Measurements from ENCODE around the gene DSCAML1.

The DSCAML1 gene

DNA sequence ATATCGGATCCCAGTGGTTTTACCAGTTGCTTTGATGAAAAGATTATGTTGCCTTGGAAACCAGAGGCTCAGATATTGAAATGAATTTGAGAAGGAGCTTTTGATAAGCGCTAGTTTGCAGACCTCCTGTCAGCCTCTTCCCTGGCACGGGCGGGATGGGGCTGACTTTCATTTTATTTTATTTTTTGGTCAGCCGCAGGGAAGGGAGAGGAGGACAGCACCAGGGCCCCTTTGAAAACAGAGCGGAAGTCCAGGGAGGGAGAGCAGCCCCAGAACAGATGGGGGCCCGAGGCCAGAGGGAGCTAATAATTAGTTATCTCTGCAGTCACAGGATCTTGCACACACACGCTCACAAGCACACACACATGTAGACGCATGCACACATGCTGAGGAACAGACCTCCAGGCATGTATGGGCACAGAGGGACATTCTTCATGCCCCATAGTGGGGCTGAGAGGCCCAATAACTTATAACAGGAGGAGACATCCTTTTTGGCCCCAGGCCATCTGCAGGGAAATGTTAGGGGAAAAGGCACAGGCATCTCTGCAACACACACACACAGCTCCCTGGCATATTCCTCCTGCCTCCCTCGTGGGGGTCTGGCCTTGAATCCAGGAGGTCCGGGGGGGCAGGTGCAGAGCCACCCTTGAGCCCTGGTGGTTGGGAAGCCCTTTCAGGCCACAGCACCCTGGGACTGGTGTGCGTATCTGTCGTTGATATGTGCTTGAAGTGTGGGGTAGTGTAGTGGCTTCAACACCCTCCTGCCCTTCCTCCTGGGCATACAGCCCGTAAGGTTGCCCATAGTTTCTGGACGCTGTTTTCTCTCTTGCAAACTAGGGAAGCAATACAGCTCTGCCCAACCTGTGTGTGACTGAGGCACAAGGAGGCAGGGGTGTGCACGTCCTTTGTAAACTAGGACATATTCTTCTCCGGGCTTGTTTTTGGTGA is 352.0 kb downstream of the DSCAML1 start:
- TF ChIP-seq, protein P1, sequence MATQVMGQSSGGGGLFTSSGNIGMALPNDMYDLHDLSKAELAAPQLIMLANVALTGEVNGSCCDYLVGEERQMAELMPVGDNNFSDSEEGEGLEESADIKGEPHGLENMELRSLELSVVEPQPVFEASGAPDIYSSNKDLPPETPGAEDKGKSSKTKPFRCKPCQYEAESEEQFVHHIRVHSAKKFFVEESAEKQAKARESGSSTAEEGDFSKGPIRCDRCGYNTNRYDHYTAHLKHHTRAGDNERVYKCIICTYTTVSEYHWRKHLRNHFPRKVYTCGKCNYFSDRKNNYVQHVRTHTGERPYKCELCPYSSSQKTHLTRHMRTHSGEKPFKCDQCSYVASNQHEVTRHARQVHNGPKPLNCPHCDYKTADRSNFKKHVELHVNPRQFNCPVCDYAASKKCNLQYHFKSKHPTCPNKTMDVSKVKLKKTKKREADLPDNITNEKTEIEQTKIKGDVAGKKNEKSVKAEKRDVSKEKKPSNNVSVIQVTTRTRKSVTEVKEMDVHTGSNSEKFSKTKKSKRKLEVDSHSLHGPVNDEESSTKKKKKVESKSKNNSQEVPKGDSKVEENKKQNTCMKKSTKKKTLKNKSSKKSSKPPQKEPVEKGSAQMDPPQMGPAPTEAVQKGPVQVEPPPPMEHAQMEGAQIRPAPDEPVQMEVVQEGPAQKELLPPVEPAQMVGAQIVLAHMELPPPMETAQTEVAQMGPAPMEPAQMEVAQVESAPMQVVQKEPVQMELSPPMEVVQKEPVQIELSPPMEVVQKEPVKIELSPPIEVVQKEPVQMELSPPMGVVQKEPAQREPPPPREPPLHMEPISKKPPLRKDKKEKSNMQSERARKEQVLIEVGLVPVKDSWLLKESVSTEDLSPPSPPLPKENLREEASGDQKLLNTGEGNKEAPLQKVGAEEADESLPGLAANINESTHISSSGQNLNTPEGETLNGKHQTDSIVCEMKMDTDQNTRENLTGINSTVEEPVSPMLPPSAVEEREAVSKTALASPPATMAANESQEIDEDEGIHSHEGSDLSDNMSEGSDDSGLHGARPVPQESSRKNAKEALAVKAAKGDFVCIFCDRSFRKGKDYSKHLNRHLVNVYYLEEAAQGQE (IDR thresholded peaks at IDR 0.05; ENCODE audit: insufficient read depth in 1 of 2, low read depth in 2 of 2, low read length in 2 of 2) = no peak
- TF ChIP-seq FOXP2 (optimal IDR thresholded peaks at IDR 0.05; ENCODE audit: borderline replicate concordance, extremely low read depth, extremely low read length, insufficient read depth) = no peak

DNA sequence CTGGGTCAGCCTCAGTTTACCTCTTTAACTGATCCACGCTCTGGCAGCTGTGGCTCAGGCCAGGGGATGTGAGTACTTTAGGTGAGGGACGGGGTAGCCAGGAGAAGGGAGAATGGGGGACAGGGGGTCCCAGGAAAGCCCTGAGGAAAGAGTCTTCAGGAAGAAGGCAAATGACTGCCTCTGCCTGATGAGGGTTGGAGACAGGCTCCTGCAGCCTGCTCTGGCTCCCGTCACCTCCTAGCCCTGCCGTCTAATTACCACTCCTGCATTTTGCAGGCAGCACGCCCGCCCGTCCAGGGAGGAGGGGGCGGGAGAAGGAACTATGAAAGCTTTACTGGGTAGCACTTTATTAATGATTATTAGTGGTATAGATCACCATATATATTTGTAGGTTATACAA is 352.8 kb downstream of the DSCAML1 start:
- TF ChIP-seq, protein P1 (IDR thresholded peaks at IDR 0.05; ENCODE audit: insufficient read depth in 1 of 2, low read depth in 2 of 2, low read length in 2 of 2) = no peak
- no peak for TF ChIP-seq TAF1 (IDR thresholded peaks at IDR 0.05; ENCODE audit: borderline replicate concordance, insufficient read depth, low read length)
- no peak for TF ChIP-seq SIN3A (IDR thresholded peaks at IDR 0.05; ENCODE audit: borderline replicate concordance, insufficient read depth, low read length)
- TF ChIP-seq FOXP2 (optimal IDR thresholded peaks at IDR 0.05; ENCODE audit: borderline replicate concordance, extremely low read depth, extremely low read length, insufficient read depth) = no peak
- TF ChIP-seq POLR2AphosphoS5 (IDR thresholded peaks at IDR 0.05; ENCODE audit: low read depth, low read length) = no peak

DNA sequence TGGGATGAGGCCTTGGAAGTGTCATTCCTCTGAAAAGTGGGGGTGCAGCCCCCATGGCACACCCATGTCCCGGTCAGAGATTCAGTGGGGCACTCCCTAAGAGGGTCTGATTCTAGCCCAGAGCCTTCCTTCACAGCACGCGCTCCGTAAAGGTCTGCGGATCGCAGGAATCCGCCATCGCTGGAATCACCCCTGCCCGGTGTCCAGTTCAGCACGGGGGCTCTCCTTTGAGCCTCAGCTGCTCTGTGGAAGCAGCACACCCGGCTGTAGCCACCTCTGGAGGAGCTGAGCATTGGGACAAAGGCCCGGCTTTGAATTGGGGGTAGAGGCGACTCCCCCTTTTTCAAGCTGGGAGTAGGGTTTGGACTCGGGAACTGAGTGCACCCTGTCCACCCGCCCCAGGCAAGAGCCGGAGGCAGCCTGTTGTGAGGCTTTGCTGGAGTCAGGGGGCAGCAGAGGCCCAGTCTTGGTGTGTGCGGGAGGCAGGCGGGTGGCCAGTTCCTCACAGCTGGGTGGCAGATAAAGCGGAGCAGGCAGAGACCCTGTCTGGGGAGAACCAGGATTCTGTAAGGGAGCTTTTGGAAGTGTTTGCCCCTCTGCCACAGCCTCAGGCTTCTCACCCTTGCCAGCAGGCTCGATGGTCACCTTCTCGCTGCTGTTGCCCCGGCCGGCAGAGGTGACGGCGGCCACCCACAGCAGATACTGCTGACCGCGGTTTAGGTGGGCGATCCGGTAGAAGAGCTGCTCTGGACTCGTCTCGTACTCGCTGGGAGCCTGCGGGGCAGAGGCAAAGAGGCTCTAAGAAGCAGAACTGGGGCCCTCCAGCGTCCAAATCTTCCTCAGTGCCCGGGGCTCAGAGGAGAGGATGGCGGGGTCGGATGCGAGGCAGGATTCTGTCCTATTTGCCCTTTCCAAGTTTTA is 353.5 kb downstream of the DSCAML1 start:
- TF ChIP-seq TAF1 (IDR thresholded peaks at IDR 0.05; ENCODE audit: borderline replicate concordance, insufficient read depth, low read length) (no peak), SIN3A (IDR thresholded peaks at IDR 0.05; ENCODE audit: borderline replicate concordance, insufficient read depth, low read length) (no peak), POLR2AphosphoS5 (IDR thresholded peaks at IDR 0.05; ENCODE audit: low read depth, low read length) (no peak), FOXP2 (optimal IDR thresholded peaks at IDR 0.05; ENCODE audit: borderline replicate concordance, extremely low read depth, extremely low read length, insufficient read depth) (no peak)
- TF ChIP-seq, protein P1 (IDR thresholded peaks at IDR 0.05; ENCODE audit: insufficient read depth in 1 of 2, low read depth in 2 of 2, low read length in 2 of 2) = no peak

DNA sequence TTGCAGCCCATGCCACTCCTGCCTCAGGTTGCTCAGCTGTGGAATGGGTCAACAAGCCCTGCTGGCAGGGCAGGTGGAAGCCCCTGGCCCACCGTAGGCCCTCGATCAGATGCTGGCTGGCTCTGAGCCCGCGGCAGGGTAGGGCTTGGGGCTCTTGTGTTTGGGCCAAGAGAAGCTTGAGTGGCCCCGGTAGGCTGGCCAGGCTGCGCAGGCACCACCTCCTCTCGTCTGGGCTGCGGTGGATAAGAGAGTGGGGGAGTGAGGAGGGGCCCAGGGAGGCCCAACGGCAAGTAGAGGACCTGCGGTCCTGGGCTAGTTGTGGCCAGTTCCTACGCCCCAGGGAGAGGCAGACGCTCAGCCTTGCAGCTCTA is 354.2 kb downstream of the DSCAML1 start:
- TF ChIP-seq FOXP2 (optimal IDR thresholded peaks at IDR 0.05; ENCODE audit: borderline replicate concordance, extremely low read depth, extremely low read length, insufficient read depth) (no peak), SIN3A (IDR thresholded peaks at IDR 0.05; ENCODE audit: borderline replicate concordance, insufficient read depth, low read length) (no peak), POLR2AphosphoS5 (IDR thresholded peaks at IDR 0.05; ENCODE audit: low read depth, low read length) (no peak), TAF1 (IDR thresholded peaks at IDR 0.05; ENCODE audit: borderline replicate concordance, insufficient read depth, low read length) (no peak)
- TF ChIP-seq, protein P1 (IDR thresholded peaks at IDR 0.05; ENCODE audit: insufficient read depth in 1 of 2, low read depth in 2 of 2, low read length in 2 of 2) = no peak
